Measurements from ENCODE around the gene FAM110A.
"Not testable (repeated sequence)": the region's sequence is repeated elsewhere in the genome, so short reads cannot be mapped to it uniquely, and the experiment has no call there.

The FAM110A gene

GRCh38 chr20:833450-834150, at the start of gene FAM110A:
Gene FAM110A (plus strand): TSS chr20:833715. CDS start chr20:844805, 11,090 bp downstream.
- Histone ChIP-seq H3K9me3 (ENCODE audit: control insufficient read depth in 2 of 2, low read length in 2 of 2) (no peaks in the 10 kb centered on the region), H3K27me3 (ENCODE audit: control insufficient read depth in 2 of 2, insufficient read depth in 2 of 2, low read length in 2 of 2) (no peaks in the 10 kb centered on the region), H3K9ac (ENCODE audit: low read depth in 1 of 2, low read length in 2 of 2) (peak within 1 kb of the TSS; percentile 81 to 94), H3K27ac (ENCODE audit: low read depth in 2 of 2, low read length in 2 of 2) (peak within 1 kb of the TSS; percentile 72 to 80), H3K4me1 (ENCODE audit: control insufficient read depth in 2 of 2, insufficient read depth in 2 of 2, low read length in 2 of 2) (peaks cover 13 to 16% of the 10 kb centered on the region in 2 donors), H3K36me3 (ENCODE audit: control insufficient read depth in 2 of 2, insufficient read depth in 2 of 2, low read length in 2 of 2) (no peaks in the 10 kb centered on the region), H3K4me3 (ENCODE audit: low read length in 2 of 2) (peak within 1 kb of the TSS; percentile 86 to 91)

GRCh38 chr20:787825-788224, 45.7 kb upstream of the FAM110A start:
- H3K9ac ChIP-seq (ENCODE audit: low read depth in 1 of 2, low read length in 2 of 2), result no peak overlapping the region
- H3K4me1 ChIP-seq (ENCODE audit: control insufficient read depth in 2 of 2, insufficient read depth in 2 of 2, low read length in 2 of 2), result no peaks in the 10 kb centered on the region
- H3K9me3 ChIP-seq (ENCODE audit: control insufficient read depth in 2 of 2, low read length in 2 of 2), result no peaks in the 10 kb centered on the region
- H3K4me3 ChIP-seq (ENCODE audit: low read length in 2 of 2), result no peak overlapping the region
- no peaks in the 10 kb centered on the region for H3K36me3 ChIP-seq (ENCODE audit: control insufficient read depth in 2 of 2, insufficient read depth in 2 of 2, low read length in 2 of 2)
- no peak overlapping the region for H3K27ac ChIP-seq (ENCODE audit: low read depth in 2 of 2, low read length in 2 of 2)
- H3K27me3 ChIP-seq (ENCODE audit: control insufficient read depth in 2 of 2, insufficient read depth in 2 of 2, low read length in 2 of 2), result no peaks in the 10 kb centered on the region

- no peak overlapping the region for H3K4me3 ChIP-seq (ENCODE audit: low read length in 2 of 2)
- H3K9ac ChIP-seq (ENCODE audit: low read depth in 1 of 2, low read length in 2 of 2), result no peak overlapping the region
- no peak overlapping the region for H3K27ac ChIP-seq (ENCODE audit: low read depth in 2 of 2, low read length in 2 of 2)
These were observed 42.5 kb upstream of the FAM110A start for GRCh38 chr20:791056-791455.

GRCh38 chr20:792248-792647, 41.3 kb upstream of the FAM110A start:
- Histone ChIP-seq H3K27me3 (ENCODE audit: control insufficient read depth in 2 of 2, insufficient read depth in 2 of 2, low read length in 2 of 2) (no peaks in the 10 kb centered on the region), H3K4me3 (ENCODE audit: low read length in 2 of 2) (no peak overlapping the region), H3K9me3 (ENCODE audit: control insufficient read depth in 2 of 2, low read length in 2 of 2) (no peaks in the 10 kb centered on the region), H3K4me1 (ENCODE audit: control insufficient read depth in 2 of 2, insufficient read depth in 2 of 2, low read length in 2 of 2) (peaks cover 0 to 2% of the 10 kb centered on the region in 2 donors), H3K9ac (ENCODE audit: low read depth in 1 of 2, low read length in 2 of 2) (no peak overlapping the region), H3K27ac (ENCODE audit: low read depth in 2 of 2, low read length in 2 of 2) (no peak overlapping the region), H3K36me3 (ENCODE audit: control insufficient read depth in 2 of 2, insufficient read depth in 2 of 2, low read length in 2 of 2) (no peaks in the 10 kb centered on the region)

More at GRCh38 chr20:791056-791455, 42.5 kb upstream of the FAM110A start:
- Histone ChIP-seq H3K4me1 (ENCODE audit: control insufficient read depth in 2 of 2, insufficient read depth in 2 of 2, low read length in 2 of 2) (no peaks in the 10 kb centered on the region), H3K36me3 (ENCODE audit: control insufficient read depth in 2 of 2, insufficient read depth in 2 of 2, low read length in 2 of 2) (no peaks in the 10 kb centered on the region), H3K27me3 (ENCODE audit: control insufficient read depth in 2 of 2, insufficient read depth in 2 of 2, low read length in 2 of 2) (no peaks in the 10 kb centered on the region), H3K9me3 (ENCODE audit: control insufficient read depth in 2 of 2, low read length in 2 of 2) (no peaks in the 10 kb centered on the region)

GRCh38 chr20:796921-797320, 36.6 kb upstream of the FAM110A start:
- H3K27ac ChIP-seq (ENCODE audit: low read depth in 2 of 2, low read length in 2 of 2), result no peak overlapping the region
- H3K27me3 ChIP-seq (ENCODE audit: control insufficient read depth in 2 of 2, insufficient read depth in 2 of 2, low read length in 2 of 2), result no peaks in the 10 kb centered on the region
- peaks cover 0 to 2% of the 10 kb centered on the region in 2 donors for H3K4me1 ChIP-seq (ENCODE audit: control insufficient read depth in 2 of 2, insufficient read depth in 2 of 2, low read length in 2 of 2)
- H3K9me3 ChIP-seq (ENCODE audit: control insufficient read depth in 2 of 2, low read length in 2 of 2), result no peaks in the 10 kb centered on the region
- H3K9ac ChIP-seq (ENCODE audit: low read depth in 1 of 2, low read length in 2 of 2), result no peak overlapping the region
- no peaks in the 10 kb centered on the region for H3K36me3 ChIP-seq (ENCODE audit: control insufficient read depth in 2 of 2, insufficient read depth in 2 of 2, low read length in 2 of 2)
- no peak overlapping the region for H3K4me3 ChIP-seq (ENCODE audit: low read length in 2 of 2)

- not testable (repeated sequence) for H3K36me3 ChIP-seq (ENCODE audit: control insufficient read depth in 2 of 2, insufficient read depth in 2 of 2, low read length in 2 of 2); H3K4me1 ChIP-seq (ENCODE audit: control insufficient read depth in 2 of 2, insufficient read depth in 2 of 2, low read length in 2 of 2); H3K9me3 ChIP-seq (ENCODE audit: control insufficient read depth in 2 of 2, low read length in 2 of 2); H3K27me3 ChIP-seq (ENCODE audit: control insufficient read depth in 2 of 2, insufficient read depth in 2 of 2, low read length in 2 of 2); H3K4me3 ChIP-seq (ENCODE audit: low read length in 2 of 2); H3K27ac ChIP-seq (ENCODE audit: low read depth in 2 of 2, low read length in 2 of 2); H3K9ac ChIP-seq (ENCODE audit: low read depth in 1 of 2, low read length in 2 of 2)
These were observed 34.8 kb upstream of the FAM110A start for GRCh38 chr20:798746-799145.

GRCh38 chr20:800026-800425, 33.5 kb upstream of the FAM110A start:
- not testable (repeated sequence) for H3K9me3 ChIP-seq (ENCODE audit: control insufficient read depth in 2 of 2, low read length in 2 of 2); H3K9ac ChIP-seq (ENCODE audit: low read depth in 1 of 2, low read length in 2 of 2); H3K36me3 ChIP-seq (ENCODE audit: control insufficient read depth in 2 of 2, insufficient read depth in 2 of 2, low read length in 2 of 2); H3K4me1 ChIP-seq (ENCODE audit: control insufficient read depth in 2 of 2, insufficient read depth in 2 of 2, low read length in 2 of 2); H3K27ac ChIP-seq (ENCODE audit: low read depth in 2 of 2, low read length in 2 of 2); H3K27me3 ChIP-seq (ENCODE audit: control insufficient read depth in 2 of 2, insufficient read depth in 2 of 2, low read length in 2 of 2); H3K4me3 ChIP-seq (ENCODE audit: low read length in 2 of 2)

- H3K4me1 ChIP-seq (ENCODE audit: control insufficient read depth in 2 of 2, insufficient read depth in 2 of 2, low read length in 2 of 2), result peaks cover 0 to 1% of the 10 kb centered on the region in 2 donors
- H3K27ac ChIP-seq (ENCODE audit: low read depth in 2 of 2, low read length in 2 of 2), result no peak overlapping the region
- H3K9me3 ChIP-seq (ENCODE audit: control insufficient read depth in 2 of 2, low read length in 2 of 2), result no peaks in the 10 kb centered on the region
- no peaks in the 10 kb centered on the region for H3K36me3 ChIP-seq (ENCODE audit: control insufficient read depth in 2 of 2, insufficient read depth in 2 of 2, low read length in 2 of 2)
- no peak overlapping the region for H3K4me3 ChIP-seq (ENCODE audit: low read length in 2 of 2)
- H3K9ac ChIP-seq (ENCODE audit: low read depth in 1 of 2, low read length in 2 of 2), result no peak overlapping the region
- H3K27me3 ChIP-seq (ENCODE audit: control insufficient read depth in 2 of 2, insufficient read depth in 2 of 2, low read length in 2 of 2), result no peaks in the 10 kb centered on the region
These were observed 31.8 kb upstream of the FAM110A start for GRCh38 chr20:801678-802077.

- Histone ChIP-seq H3K27me3 (ENCODE audit: control insufficient read depth in 2 of 2, insufficient read depth in 2 of 2, low read length in 2 of 2) (no peaks in the 10 kb centered on the region), H3K4me1 (ENCODE audit: control insufficient read depth in 2 of 2, insufficient read depth in 2 of 2, low read length in 2 of 2) (no peaks in the 10 kb centered on the region), H3K27ac (ENCODE audit: low read depth in 2 of 2, low read length in 2 of 2) (no peak overlapping the region), H3K9ac (ENCODE audit: low read depth in 1 of 2, low read length in 2 of 2) (no peak overlapping the region), H3K4me3 (ENCODE audit: low read length in 2 of 2) (no peak overlapping the region), H3K36me3 (ENCODE audit: control insufficient read depth in 2 of 2, insufficient read depth in 2 of 2, low read length in 2 of 2) (no peaks in the 10 kb centered on the region), H3K9me3 (ENCODE audit: control insufficient read depth in 2 of 2, low read length in 2 of 2) (no peaks in the 10 kb centered on the region)
These were observed 27.8 kb upstream of the FAM110A start for GRCh38 chr20:805713-806112.

- H3K4me3 ChIP-seq (ENCODE audit: low read length in 2 of 2); H3K9me3 ChIP-seq (ENCODE audit: control insufficient read depth in 2 of 2, low read length in 2 of 2); H3K27ac ChIP-seq (ENCODE audit: low read depth in 2 of 2, low read length in 2 of 2); H3K9ac ChIP-seq (ENCODE audit: low read depth in 1 of 2, low read length in 2 of 2); H3K27me3 ChIP-seq (ENCODE audit: control insufficient read depth in 2 of 2, insufficient read depth in 2 of 2, low read length in 2 of 2); H3K36me3 ChIP-seq (ENCODE audit: control insufficient read depth in 2 of 2, insufficient read depth in 2 of 2, low read length in 2 of 2); H3K4me1 ChIP-seq (ENCODE audit: control insufficient read depth in 2 of 2, insufficient read depth in 2 of 2, low read length in 2 of 2): not testable (repeated sequence)
These were observed 21.6 kb upstream of the FAM110A start for GRCh38 chr20:811776-812434.

Measured in mucosa of rectum (tissue), 2 donors.